AG10803 (cell line): ENCODE results near the gene USP8.
A peak's percentile ranks its signal among the peaks of the same experiment; 100 is the strongest.
"Not testable (repeated sequence)": the region's sequence is repeated elsewhere in the genome, so short reads cannot be mapped to it uniquely, and the experiment has no call there.

Experiments
- DNase-seq: peaks from one replicate; pipeline ENCODE4 v3.0.0; 2010; ENCODE audit warnings: low read depth
- H3K4me3 ChIP-seq: 2 replicates; pipeline ENCODE4 v1.5.1; 2011; ENCODE audit warnings: mild to moderate bottlenecking, low read length, control low read depth
- TF ChIP-seq, protein P1 (sequence below): conservative IDR thresholded peaks from 2 replicates; pipeline ENCODE4 v1.5.1; 2011; ENCODE audit warnings: mild to moderate bottlenecking, low read length, control low read depth, inconsistent platforms

The USP8 gene

DNA sequence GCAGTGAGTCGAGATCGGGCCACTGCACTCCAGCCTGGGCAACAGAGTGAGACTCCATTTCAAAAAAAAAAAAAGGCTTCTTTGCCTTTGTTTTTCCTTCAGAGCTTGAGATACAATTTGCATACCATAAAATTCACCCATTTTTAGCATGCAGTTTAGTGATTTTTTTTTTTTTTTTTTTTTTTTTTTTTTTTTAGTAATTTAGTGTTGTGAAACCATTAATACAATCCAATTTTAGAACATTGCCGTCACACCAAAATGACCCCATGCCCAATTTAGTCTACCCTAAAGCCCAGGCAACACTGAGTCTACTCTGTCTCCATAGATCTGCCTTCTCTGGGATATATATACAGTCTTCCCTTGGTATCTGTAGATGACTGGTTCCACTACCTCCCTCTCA, 61.2 kb downstream of the USP8 start:
- no peak for DNase-seq
- H3K4me3 ChIP-seq = no peak overlapping the region
- TF ChIP-seq, protein P1, sequence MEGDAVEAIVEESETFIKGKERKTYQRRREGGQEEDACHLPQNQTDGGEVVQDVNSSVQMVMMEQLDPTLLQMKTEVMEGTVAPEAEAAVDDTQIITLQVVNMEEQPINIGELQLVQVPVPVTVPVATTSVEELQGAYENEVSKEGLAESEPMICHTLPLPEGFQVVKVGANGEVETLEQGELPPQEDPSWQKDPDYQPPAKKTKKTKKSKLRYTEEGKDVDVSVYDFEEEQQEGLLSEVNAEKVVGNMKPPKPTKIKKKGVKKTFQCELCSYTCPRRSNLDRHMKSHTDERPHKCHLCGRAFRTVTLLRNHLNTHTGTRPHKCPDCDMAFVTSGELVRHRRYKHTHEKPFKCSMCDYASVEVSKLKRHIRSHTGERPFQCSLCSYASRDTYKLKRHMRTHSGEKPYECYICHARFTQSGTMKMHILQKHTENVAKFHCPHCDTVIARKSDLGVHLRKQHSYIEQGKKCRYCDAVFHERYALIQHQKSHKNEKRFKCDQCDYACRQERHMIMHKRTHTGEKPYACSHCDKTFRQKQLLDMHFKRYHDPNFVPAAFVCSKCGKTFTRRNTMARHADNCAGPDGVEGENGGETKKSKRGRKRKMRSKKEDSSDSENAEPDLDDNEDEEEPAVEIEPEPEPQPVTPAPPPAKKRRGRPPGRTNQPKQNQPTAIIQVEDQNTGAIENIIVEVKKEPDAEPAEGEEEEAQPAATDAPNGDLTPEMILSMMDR = no peak

DNA sequence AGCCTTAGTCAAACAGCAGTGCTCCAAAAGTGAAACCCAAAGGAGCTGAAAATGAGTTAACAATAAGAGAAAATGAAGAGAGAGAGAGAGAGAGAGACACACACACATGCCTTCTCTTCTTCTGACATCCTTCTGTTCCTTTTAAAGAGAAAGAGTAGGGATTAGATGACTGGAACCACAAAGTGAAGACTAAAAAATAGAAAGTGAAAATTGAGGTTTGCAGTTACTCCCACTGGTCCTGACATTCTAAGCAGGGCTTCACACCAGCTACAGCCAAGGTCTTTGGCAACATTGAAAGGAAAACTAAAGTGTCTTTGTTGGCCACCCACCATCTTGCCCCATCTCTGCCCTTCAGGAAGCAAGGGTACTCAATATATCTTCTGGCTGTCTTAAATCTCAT, 63.1 kb downstream of the USP8 start:
- DNase-seq = no peak
- TF ChIP-seq, protein P1 = no peak
- no peak overlapping the region for H3K4me3 ChIP-seq

DNA sequence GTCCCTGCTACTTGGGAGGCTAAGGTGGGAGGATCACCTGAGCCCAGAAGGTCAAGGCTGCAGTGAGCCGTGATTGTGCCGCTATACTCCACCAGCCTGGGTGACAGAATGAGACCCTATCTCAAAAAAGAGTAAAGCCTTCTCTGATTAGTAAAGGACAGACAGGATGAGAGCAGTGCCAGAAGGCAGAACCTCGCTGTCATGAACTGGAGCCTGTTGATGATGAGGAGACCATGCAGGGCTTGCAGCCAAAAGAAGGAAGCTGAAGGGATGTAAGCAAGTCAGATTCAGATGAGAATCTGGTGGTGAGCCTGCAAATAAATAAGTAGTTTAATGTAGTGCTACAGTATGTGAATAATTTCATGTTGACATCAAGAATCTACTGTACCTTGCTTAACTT, 69.4 kb downstream of the USP8 start:
- TF ChIP-seq, protein P1 = no peak
- H3K4me3 ChIP-seq = no peak overlapping the region
- no peak for DNase-seq

DNA sequence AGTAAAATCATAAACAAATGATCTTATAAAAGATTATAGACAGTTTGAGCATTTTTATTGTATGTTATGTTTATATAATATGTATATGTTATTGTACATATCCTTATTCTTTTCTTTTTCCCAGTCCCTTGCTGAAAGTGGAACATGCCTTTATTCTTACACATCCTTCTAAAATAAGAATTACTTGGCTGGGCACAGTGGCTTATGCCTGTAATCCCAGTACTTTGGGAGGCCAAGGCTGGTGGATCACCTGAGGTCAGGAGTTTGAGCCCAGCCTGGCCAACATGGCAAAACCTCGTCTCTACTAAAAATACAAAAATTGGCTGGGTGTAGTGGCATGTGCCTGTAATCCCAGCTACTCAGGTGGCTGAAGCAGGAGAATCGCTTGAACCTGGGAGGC, 70.3 kb downstream of the USP8 start:
- not testable (repeated sequence) for DNase-seq, H3K4me3 ChIP-seq

DNA sequence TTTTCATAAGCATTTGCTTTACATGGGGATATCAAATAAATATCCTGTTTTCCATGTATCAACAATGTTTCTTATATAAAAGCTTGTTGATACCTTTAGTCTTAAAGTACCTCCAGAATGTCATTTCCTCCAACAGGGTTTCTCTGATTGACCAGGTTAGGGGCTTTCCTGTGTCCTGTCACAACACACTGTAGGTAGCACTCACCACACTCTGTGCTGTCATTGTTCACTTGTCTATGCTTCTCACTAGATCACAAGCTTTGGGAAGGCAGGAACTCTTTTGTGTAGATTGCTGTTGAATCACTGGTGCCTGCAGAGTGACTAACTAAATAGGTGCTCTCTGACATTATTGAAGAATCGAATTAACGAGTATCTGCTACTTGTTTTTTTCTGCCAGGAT, 72.5 kb downstream of the USP8 start:
- no peak for DNase-seq
- H3K4me3 ChIP-seq = no peak overlapping the region
- TF ChIP-seq, protein P1 = no peak

DNA sequence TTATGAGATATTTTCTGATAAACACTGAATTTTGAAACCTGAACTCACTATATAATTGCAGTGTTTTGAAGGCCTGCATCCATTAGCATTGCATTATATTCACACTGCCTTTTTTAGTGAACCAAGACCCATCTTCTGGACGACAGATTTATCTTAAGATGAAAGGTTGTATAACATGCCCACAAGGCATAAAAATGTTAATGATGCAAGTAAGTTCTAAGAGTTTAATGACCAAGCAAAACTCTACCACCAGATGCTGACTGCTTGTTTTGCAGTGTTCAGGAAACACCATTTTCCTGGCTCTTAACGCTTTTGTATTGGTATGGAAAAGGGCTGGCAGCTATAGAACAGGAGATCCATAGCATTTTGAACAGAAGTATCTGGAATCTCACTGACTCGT, 76.1 kb downstream of the USP8 start:
- H3K4me3 ChIP-seq = no peak overlapping the region
- TF ChIP-seq, protein P1 = no peak

DNA sequence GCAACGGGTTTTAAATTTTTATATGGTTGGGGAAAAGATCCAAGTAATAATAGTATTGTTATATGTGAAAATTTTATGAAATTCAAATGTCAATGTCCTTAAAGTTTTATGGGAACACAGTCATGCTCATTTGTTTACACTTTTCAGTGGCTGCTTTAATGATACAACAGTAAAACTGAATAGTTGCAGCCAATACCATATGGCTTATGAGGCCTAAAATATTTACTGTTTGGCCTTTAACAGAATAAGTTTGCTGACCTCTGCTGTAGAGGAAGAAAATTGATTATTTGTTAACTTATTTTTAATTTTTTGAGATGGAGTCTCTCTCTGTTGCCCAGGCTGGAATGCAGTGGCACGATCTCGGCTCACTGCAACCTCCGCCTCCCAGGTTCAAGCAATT, 77.6 kb downstream of the USP8 start:
- no peak overlapping the region for H3K4me3 ChIP-seq
- TF ChIP-seq, protein P1 = no peak
- no peak for DNase-seq

More for the DNA sequence above, 76.1 kb downstream of the USP8 start:
- DNase-seq = peak; percentile 40

DNA sequence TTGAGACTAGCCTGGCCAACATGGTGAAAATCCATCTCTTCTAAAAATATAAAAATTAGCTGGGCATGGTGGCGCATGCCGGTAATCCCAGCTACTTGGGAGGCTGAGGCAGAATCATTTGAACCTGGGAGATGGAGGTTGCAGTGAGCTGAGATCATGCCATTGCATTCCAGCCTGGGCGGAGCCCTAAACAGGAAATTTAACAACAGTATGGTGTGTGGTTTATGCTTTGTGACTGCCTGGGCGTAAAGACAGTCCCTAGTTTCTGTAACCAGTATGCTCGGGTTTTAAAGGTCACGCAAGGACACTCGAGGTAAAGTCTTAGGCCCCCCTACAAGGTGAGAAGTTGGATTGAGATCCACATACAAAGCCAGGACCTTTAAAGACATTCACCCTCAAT, 78.9 kb downstream of the USP8 start:
- H3K4me3 ChIP-seq = no peak overlapping the region
- TF ChIP-seq, protein P1 = no peak
- no peak for DNase-seq

DNA sequence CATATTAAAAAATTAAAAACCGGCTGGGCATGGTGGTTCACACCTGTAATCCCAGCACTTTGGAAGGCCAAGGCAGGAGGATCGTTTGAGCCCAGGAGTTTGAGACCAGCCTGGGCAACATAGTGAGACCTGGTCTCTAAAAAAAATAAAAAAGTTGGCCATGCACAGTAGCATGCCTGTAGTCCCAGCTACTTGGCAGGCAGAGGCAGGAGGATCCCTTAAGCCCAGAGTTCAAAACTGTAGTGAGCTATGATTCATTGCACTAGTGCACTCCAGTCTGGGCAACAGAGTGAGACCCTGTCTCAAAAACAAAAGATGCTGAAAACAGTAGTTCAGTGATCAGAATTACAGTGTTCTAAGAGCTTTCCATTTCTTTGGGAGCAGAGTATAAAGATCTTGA, 81.5 kb downstream of the USP8 start:
- H3K4me3 ChIP-seq, DNase-seq: not testable (repeated sequence)
